NCI-H510A (cell line): ENCODE measurements around the gene API5.
A peak's percentile ranks its signal among the peaks of the same experiment; 100 is the strongest.
"Not testable (repeated sequence)": the region's sequence is repeated elsewhere in the genome, so short reads cannot be mapped to it uniquely, and the experiment has no call there.

Experiments used
- DNase-seq: peaks from one replicate; lab custom pipeline; 2025; lab: John Stamatoyannopoulos, UW

API5 gene

DNA sequence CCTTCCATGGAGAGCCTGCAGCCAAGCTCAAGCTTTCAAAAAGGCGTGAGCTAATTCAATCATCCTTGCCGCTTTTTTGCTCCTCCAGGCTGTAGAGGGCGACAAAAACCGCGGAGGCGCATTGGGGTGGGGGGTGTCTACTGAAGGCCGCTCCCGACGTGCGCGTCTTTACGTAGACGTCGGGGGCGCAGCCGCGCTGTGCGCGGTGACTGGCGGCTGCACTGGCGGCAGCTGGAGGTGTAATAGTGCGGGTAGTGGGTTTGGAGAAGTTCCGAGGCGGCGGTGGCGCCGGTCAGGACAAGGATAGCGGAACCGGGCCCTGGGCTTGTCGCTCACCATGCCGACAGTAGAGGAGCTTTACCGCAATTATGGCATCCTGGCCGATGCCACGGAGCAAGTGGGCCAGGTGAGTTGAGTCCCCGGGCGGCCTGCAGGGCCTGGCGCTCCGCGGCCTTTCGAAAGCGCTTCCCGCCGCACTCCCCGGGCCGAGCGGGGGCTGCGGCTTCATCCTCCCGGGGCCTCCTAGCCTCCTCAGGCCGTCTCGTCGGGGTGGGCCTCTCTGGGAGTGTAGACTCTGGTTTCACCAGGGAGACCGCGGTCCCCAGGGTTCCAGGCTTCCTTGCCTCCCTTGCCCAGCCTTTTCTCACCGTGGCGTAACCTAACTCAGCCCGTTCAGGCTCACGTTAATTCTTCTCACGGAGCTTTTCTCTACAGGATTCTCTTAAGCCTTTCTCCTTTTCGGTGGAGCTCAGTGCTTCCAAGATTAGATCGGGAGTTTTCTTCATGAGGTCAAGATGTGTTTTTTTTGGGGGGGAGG lies at the start of gene API5:
Gene API5, plus strand, starts transcription at position 206 of the 817 bp plus-strand sequence. Its CDS starts 132 bp downstream, at position 338.
- peak; percentile 89 for DNase-seq

DNA sequence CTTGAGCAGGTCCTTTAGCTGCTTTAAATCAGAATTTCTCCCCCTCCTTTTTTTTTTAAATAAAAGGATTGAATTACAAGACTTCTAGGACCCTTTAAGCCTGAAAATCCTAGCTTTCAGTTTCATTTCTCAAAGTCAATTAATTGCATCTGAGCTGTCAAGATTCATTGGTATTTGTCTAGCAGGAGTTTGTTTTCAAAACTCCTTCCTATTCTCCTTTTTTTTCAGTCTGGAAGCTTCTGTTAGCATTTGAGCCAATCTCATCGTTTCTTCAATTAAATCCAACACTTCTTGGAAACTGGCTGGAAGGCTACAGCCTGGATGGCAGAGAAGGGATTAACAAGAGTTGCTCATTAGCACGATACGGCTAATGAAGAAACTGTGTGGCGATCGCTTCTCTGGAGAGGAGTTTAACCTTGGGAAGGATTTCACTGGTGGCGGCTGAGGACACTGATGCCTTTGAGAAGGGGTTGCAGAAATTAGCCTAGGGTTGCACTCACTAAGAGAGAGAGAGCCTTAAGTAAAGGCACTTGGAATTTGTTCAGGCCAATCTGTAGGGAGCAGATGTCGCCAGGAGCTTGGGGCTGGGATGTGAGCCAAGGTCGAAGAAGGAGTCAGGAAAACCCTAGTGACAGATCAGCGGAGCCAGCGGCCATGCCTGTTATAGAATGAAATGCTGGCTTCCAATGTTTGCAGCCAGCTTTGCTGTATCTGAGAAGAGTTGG lies 43.8 kb upstream of the API5 start:
- DNase-seq: no peak

DNA sequence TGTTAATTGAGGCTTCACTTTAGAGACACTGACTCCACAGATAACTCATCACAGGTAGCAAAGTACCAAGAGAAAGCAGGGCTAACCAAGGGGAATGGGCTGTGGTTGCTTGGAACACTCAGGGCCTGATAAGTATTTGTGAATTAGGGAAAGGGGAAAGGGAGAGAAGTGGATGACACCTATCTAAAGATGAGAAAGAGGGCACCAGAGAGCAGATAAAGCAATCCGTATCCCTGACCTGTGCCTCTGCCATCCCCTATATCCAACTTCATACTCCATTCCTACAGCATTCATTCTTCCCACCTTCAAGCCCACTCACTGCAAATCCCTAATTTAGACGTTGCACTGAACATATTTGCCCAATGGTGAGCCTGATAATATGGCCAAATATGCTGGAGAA lies 43.0 kb upstream of the API5 start:
- DNase-seq: no peak

DNA sequence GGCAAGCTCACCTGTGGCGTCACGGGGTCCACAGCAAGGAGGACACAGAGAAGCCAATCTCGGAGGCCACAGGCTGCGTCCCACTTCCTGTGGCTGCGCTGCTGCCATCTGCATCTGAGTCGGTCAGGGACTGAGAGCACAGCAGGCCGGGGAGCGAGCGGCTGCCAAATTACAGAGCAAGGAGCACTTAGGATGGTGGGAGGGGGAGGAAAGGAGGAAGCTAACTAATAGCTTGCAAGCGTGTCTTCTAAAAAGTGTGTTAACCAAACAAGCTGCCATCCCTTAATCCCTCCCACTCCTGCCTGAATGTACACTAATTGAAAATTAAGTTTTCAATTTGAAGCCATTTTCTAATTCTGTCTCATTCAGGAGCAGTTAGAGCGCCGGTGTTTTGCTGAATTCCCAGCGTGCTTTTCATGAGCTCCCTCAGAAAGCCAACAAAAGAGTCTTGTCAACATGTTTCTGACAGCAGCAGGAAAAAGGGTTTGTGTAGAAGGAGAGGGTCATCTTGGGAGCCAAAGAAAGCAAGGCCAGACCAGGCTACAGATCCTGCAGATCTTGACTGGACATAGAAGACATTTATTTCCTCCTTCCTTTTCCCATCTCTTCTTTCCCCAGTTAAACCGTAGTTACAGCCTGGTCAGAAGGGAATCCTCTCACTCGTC lies 42.4 kb upstream of the API5 start:
- DNase-seq: no peak

DNA sequence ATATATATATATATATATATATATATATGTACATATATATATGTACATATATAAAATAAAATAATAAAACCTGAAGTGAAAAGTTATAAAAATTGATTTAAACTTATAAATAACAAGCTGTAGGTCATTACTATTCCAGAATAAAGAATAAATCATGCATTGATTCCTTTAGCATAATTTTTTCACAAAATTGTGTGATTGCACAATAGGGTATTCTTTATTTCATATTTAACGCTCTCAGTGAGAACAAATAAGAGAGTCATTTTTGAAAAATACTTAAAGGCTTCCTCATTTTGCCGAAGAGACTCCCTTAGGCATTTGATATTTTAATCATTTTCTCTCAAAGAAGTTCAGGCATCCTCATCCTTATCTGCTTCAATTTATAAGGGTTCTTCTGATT lies 41.3 kb upstream of the API5 start:
- DNase-seq: no peak

DNA sequence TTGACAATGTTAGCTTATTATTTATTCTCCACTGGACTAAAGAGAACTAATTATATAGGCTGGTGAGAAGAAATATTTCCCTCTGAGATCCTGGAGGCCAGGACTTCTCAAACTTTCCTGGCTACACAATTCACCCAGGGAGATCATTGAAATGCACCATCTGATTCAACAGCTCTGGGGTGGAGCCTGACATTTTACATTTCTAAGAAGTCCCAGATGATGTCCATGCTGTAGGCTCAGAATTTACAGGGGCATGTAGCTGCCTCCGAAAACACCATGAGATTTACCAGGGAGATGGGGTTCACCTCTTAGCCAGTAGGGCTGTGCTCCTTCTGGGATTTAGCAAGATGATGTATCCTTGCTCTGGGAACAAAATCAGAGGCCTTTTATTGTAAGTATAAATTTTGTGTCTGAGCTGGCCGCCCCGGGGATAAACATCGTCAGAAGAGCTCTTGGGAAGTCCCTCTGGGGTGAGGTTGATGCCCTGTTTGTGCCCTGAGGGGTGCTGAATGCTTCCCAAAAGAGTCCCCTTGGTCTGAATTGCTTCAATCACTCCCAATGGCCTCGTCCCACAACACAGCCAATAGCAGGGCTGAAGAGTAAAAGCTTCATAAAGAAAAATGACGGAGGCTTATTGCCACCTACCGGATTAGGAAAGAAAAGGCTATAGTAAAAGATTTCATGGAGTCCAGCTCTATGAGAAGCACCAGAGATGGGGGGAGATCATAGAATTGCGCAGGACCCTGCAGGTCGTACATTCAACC lies 33.4 kb upstream of the API5 start:
- no peak for DNase-seq

DNA sequence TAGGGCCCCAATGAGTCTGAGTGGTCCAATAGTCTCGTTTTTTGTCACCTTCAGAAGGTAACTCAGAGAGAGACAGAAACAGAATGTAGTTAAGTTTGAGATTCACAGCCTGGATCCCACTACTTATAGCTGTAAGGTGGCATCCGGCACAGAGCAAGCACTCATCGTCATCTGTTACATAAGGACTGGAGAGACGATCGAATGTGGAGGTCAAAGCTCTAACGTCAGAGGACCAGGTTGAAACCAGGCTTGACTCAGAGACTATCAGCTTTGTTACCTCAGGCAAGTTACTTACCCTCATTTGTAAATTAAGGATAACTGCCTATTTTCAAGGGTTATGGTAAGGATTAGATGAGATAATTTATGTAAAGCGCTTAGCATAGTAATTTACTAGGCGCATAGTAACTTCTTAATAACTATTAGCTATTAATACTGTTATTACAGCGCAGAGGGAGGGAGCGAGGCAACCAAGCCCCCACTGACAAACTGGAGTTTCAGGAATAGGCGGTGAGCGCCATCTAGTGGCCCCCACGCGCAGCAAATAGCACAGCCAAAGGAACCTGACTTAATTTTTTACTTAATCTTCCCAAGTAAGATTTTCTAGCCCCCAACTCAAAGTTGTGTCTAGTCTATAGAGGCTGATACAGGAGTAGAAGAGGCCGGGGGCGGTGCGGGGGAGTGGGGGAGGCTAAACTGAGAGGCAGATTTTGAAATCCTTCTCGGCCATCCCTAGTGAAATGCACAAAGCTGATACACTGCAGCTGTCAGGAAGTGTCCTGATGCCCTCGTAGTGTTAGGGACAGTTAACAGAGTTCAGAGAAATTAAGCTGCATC lies 29.0 kb upstream of the API5 start:
- DNase-seq: peak; percentile 4

DNA sequence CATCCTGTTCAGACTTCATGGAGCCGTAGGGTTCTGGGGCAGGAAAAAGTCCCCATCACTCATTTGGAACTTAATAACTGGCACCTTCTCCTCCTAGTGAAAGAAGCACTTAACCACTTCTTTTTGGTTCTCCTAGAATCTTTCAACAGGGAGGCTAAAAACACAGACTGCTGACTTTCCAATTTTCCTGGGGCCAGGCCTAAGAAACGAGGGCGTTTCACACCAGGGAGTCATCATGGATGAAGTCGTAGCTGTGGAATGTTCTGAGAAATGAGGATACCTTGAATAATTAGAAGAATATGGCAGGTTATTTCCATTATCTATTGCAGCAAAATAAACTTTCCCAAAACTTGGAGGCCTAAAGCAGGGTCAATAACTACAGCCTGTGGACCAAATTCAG lies 26.0 kb upstream of the API5 start:
- DNase-seq: no peak

DNA sequence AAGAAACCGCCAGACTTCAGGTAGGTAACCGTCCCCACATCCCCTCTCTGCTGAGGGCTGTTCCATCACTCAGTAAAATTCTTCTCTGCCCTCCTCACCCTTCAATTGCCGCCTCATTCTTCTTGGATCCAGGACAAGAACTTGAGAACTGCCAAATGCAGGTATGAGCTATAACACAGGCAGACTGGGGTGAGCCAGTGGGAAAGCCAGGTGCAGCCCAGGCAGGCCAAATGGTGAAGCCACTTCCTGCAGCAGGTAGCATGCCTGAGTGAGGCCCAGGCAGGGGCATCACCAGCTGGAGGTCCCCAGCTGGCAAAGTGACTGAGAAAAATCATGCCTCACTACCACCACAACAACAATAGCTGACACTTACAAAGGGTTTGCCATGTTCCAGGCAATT lies 22.4 kb upstream of the API5 start:
- DNase-seq: no peak

DNA sequence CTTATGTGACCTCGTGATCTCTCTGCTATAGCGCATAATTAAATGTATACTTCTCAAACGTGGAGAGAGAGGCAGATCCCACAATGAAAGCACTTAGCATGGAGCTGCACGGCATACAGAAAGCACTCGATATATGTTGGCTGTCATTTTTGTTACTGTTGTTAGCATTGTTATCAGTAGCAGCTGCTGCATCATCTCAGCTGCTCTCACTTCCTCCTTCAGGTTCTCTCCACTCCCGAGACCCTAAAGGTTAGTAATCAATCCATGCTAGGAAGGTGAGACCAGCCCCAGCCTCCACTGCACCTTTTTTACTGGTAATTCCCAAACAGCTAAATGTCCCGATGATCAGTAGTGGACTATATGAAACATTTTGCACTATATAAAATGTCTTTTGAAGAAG lies 13.4 kb upstream of the API5 start:
- DNase-seq: no peak

DNA sequence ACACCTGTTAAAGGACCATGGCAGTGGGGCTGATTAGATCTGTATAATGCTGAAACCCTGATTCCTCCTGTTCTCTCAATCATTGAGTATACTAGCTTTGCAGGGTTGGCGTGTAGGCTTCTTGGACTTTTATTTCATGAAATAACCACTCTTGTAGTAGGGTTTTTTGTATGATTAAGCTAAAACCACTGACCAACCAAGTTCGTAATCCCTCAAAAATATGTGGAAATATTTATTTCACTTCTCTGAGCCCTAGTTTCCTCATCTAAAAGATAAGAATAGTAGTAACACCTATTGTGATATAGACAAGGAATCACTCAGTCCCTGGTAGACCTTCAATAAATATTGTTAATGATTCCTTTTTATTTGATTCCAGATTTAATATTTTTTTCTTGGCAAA lies 4.2 kb downstream of the API5 start:
- no peak for DNase-seq

DNA sequence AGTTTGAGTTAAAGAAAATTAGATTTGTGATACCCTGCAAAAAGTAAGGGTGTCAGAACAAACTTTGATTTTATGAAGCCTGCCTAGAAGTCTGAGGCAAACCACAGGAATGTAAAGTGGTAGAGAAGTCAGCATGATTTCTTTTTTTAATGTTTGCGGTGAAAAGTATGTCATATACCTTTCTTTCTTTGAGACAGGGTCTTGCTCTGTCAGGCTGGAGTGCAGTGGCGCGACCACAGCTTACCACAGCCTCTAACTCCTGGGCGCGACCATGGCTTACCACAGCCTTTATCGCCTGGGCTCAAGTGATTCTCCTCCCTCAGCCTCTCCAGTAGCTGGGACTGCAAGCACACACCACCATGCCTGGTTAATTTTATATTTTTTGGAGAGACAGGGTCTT lies 4.7 kb downstream of the API5 start:
- no peak for DNase-seq

DNA sequence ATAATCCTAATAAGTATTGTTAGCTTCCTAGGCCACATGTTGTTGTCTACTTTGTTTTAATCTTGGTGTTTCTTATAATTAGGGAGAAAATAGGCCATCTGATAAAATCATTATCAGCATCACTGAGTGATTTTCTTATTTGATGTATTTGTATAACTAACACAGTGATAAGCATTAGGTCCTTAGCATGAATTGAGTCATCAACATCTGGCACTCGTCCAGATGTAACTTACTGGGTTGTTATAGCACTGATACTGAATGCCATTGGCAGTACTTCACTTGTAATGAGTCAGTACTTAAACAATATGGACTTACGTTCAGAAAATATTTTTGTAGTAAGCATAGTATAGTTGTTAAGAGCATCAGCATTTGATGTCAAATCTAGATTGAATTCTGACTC lies 16.2 kb downstream of the API5 start:
- no peak for DNase-seq

DNA sequence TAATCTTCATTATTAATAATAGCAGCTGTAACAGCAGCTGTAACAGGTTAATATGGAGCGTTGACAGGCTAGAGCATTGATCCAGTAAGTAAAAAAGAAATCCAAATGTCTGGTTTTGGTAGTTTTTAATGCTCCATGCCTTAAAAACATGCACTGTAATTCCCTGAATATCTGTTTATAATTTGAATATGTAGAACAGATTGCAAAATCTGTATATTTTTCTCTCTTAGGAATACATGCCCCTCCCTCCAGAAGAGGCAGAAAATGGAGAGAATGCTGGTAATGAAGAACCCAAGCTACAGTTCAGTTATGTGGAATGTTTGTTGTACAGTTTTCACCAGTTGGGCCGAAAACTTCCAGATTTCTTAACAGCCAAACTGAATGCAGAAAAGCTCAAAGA lies 16.7 kb downstream of the API5 start:
- no peak for DNase-seq

DNA sequence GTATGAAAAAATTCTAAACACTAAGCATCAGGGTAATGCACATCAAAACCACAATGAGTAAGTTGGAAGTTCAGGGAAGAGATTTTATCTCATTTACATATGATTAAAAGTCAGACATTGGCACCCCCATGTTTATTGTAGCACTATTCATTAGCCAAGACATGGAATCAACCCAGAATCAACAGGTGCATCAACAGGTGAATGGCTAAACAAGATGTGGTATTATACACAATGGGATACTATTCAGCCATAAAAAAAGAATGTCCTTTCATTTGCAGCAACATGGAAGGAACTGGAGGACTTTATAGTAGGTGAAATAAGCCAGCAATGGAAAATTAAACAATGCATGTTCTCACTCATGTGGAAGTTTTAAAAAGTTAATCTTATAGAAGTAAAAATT lies 29.4 kb downstream of the API5 start:
- no peak for DNase-seq

DNA sequence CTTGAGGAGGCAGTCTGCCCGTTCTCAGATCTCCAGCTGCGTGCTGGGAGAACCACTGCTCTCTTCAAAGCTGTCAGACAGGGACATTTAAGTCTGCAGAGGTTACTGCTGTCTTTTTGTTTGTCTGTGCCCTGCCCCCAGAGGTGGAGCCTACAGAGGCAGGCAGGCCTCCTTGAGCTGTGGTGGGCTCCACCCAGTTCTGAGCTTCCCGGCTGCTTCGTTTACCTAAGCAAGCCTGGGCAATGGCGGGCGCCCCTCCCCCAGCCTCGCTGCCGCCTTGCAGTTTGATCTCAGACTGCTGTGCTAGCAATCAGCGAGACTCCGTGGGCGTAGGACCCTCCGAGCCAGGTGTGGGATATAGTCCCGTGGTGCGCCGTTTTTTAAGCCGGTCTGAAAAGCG lies 39.6 kb downstream of the API5 start:
- not testable (repeated sequence) for DNase-seq

DNA sequence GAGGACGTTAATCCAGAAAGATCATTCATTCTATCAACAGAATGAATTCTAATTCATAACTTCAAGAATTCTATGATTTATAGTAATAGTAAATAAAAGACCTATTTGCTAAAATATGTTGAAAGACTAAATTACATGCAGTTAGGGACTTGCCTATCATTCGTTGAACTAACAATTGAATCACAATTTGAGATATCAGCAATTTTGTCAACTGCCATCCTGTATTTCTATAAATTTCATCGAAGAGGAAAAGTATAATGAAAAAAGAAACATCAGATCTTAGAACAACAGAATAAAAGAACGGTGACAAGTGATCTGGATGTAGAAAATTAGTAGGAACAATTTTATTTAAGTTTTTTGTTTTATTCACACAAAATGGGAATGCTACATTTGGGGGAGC lies 42.5 kb downstream of the API5 start:
- DNase-seq: no peak

DNA sequence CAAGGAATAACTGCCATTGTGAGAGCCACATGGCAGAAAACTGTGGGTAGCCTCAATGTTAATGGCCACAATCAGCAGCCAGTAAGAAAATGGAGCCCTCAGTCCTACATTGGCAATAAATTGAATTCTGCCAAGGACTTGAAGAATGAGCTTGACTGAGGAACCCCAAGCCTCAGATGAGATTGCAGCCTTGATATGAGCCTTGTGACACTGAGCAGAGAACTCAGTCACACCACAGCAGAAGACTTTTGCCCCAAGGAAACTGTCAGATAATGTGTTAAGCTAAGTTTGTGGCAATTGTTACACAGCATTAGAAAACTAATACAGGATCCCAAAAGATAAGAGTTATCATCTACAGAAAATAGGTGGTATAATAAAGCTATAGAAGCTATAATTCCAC lies 44.5 kb downstream of the API5 start:
- no peak for DNase-seq

DNA sequence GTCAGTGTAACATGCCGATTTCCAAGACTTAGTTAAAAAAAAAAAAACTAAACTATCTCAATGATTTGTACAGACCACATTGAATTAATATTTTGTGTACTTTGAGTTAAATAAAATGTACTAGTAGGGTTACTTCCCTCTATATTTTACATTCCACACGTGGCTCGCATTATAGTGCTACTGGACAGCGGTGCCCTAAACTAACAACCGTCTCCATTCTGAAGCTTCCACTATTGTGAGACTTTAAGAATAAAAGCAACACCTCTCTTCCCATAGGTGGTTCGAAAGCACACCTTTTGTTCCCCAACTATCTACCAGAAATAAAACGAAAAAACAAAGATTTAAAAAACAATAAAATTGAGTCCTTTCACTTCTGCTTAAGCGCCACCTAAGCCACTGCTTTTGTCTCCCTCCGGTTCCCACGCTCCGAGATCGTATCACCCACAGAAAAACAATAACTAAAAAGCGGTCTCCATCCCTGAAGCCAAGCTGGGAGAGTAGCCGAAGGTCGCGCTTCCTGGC lies 46.5 kb downstream of the API5 start:
- DNase-seq: no peak

DNA sequence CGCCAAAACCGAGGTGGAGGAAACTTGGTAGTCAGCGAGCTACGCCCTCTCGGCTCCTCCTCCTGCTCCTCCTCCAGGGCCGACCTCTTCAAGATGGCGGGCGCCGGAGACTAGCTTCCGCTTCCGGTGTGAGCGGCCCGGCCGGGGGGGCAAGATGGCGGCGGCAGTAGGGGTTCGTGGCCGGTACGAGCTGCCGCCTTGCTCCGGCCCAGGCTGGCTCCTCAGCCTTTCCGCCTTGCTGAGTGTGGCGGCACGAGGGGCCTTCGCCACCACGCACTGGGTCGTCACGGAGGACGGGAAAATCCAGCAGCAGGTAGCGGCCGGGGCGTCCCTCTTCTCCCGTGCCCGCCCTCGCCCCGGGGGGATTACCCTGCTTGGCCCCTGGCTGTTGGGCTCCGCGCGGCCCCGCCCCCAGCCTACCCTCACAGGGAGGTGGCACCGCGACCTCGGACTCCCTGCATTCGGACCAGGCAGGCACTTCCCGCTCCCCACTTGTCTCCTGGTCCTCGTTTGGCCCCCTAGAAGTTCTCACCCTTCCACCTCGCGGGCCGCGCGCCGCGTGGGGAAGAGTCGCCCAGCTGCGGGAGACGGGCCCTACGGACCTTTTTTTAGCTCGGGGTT lies 47.1 kb downstream of the API5 start, which contains the start of gene TTC17:
Gene TTC17, plus strand, starts transcription at position 120 of the 621 bp plus-strand sequence. Its CDS starts 35 bp downstream, at position 155.
- DNase-seq: peak; percentile 86

DNA sequence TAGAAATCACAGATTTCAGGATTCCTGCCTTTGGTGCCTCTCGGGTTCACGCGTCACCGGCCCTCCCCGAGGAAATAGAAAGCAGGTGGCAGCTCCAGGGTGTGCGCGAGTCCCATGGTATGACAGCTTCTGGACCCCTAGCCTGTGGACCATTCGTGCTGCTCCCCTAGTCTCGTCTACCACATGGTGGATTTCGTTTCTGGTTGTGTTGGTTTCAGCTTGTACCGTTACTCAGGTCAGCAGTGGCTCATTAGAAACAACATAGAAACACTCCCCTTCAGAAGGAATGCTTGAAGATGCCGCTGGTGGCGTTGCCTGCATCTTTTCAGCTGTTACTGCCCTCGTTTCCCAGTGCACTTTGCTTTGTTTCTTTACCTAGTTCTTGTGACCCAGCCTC lies 47.6 kb downstream of the API5 start:
- DNase-seq: no peak
